ENCODE data around the gene B4GALNT4. TPM values are rescaled to one million over a fixed set of nuclear protein-coding genes. Genes with fewer than 3 reads are reported as not detected.
"Not testable (repeated sequence)": the region's sequence is repeated elsewhere in the genome, so short reads cannot be mapped to it uniquely, and the experiment has no call there.

B4GALNT4 gene
- total and polyA plus RNA-seq, 2 of the 4 experiments (the other 2 are of a cell fraction): 5.2 to 38.6 TPM

DNA sequence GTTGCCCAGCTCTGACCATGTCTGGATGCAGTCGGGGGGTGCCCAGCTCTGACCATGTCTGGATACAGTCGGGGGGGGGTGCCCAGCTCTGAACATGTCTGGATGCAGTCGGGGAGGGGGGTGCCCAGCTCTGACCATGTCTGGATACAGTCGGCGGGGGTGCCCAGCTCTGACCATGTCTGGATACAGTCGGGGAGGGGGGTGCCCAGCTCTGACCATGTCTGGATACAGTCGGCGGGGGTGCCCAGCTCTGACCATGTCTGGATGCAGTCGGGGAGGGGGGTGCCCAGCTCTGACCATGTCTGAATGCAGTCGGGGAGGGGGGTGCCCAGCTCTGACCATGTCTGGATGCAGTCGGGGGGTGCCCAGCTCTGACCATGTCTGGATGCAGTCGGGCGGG is 41.4 kb downstream of the B4GALNT4 start:
- H3K14ac ChIP-seq (replicated peaks; ENCODE audit: low read depth, low read length); H2BK5ac ChIP-seq (ENCODE audit: low read depth, low read length, poor library complexity, severe bottlenecking); H3K9me3 ChIP-seq (ENCODE audit: control insufficient read depth, insufficient read depth, low read length); in situ Hi-C loops (cut with MboI; ENCODE audit: low sequenced_read_pairs); POLR2A ChIA-PET (ENCODE audit: unreplicated experiment); H3K4me3 ChIP-seq (ENCODE audit: insufficient read depth, low read depth, low read length); H2AK5ac ChIP-seq (ENCODE audit: low read depth, low read length); BruUV-seq (replicated peaks); H4K8ac ChIP-seq (ENCODE audit: low read depth in 2 of 2, low read length in 2 of 2); CTCF ChIA-PET; H3K4me2 ChIP-seq (ENCODE audit: low read depth, low read length); H2BK15ac ChIP-seq (ENCODE audit: low read depth, low read length); H3K27me3 ChIP-seq (ENCODE audit: control insufficient read depth, insufficient read depth, low read length); intact Hi-C loops (cut with micrococcal nuclease); H3K56ac ChIP-seq (ENCODE audit: extremely low read depth, insufficient read depth, low read length); H2AFZ ChIP-seq (replicated peaks; ENCODE audit: low read length, poor library complexity); H4K5ac ChIP-seq (ENCODE audit: low read depth, low read length); H2AK9ac ChIP-seq (replicated peaks; ENCODE audit: low read depth, low read length, poor library complexity); H3K18ac ChIP-seq (ENCODE audit: low read depth, low read length); H3K9ac ChIP-seq (ENCODE audit: low read depth, low read length); H4K20me1 ChIP-seq (ENCODE audit: insufficient read depth, low read length); H3K9me1 ChIP-seq (ENCODE audit: insufficient read depth, low read length); H3K79me1 ChIP-seq (ENCODE audit: low read depth in 1 of 2, low read length in 2 of 2); H3K23ac ChIP-seq (ENCODE audit: low read depth, low read length); H2BK20ac ChIP-seq (ENCODE audit: low read depth, low read length); H3K27ac ChIP-seq (ENCODE audit: insufficient read depth, low read length); H3K36me3 ChIP-seq (ENCODE audit: control insufficient read depth, insufficient read depth, low read length); DNase-seq; H2BK120ac ChIP-seq (ENCODE audit: low read depth, low read length); dilution Hi-C loops (cut with HindIII; ENCODE audit: low sequenced_read_pairs, unreplicated experiment); H3K4ac ChIP-seq (ENCODE audit: low read depth, low read length); ATAC-seq (ENCODE audit: low read depth); H4K91ac ChIP-seq (ENCODE audit: insufficient read depth, low read depth, low read length): not testable (repeated sequence)
- H3K4me1 ChIP-seq (ENCODE audit: control insufficient read depth, insufficient read depth, low read length): peaks cover 10% of the 10 kb centered on the region
- WGBS, 2 experiments (ENCODE audit: extremely low coverage in 2 of 2, insufficient read length in 1 of 2): no CpG with 5 or more reads among the region's 13 CpGs

DNA sequence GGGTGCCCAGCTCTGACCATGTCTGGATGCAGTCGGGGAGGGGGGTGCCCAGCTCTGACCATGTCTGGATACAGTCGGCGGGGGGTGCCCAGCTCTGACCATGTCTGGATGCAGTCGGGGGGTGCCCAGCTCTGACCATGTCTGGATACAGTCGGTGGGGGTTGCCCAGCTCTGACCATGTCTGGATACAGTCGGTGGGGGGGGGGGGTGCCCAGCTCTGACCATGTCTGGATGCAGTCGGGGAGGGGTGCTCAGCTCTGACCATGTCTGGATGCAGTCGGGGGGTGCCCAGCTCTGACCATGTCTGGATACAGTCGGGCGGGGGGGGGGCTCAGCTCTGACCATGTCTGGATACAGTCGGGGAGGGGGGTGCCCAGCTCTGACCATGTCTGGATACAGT is 42.2 kb downstream of the B4GALNT4 start:
- H2BK120ac ChIP-seq (ENCODE audit: low read depth, low read length); H3K36me3 ChIP-seq (ENCODE audit: control insufficient read depth, insufficient read depth, low read length); H4K5ac ChIP-seq (ENCODE audit: low read depth, low read length); BruUV-seq (replicated peaks); H3K9me3 ChIP-seq (ENCODE audit: control insufficient read depth, insufficient read depth, low read length); H3K14ac ChIP-seq (replicated peaks; ENCODE audit: low read depth, low read length); H4K91ac ChIP-seq (ENCODE audit: insufficient read depth, low read depth, low read length); intact Hi-C loops (cut with micrococcal nuclease); H3K23ac ChIP-seq (ENCODE audit: low read depth, low read length); H3K4ac ChIP-seq (ENCODE audit: low read depth, low read length); H3K9me1 ChIP-seq (ENCODE audit: insufficient read depth, low read length); H3K4me2 ChIP-seq (ENCODE audit: low read depth, low read length); H2BK20ac ChIP-seq (ENCODE audit: low read depth, low read length); H3K9ac ChIP-seq (ENCODE audit: low read depth, low read length); H4K20me1 ChIP-seq (ENCODE audit: insufficient read depth, low read length); ATAC-seq (ENCODE audit: low read depth); H3K18ac ChIP-seq (ENCODE audit: low read depth, low read length); H2AK9ac ChIP-seq (replicated peaks; ENCODE audit: low read depth, low read length, poor library complexity); H3K56ac ChIP-seq (ENCODE audit: extremely low read depth, insufficient read depth, low read length); in situ Hi-C loops (cut with MboI; ENCODE audit: low sequenced_read_pairs); H2AK5ac ChIP-seq (ENCODE audit: low read depth, low read length); H3K27me3 ChIP-seq (ENCODE audit: control insufficient read depth, insufficient read depth, low read length); H2BK15ac ChIP-seq (ENCODE audit: low read depth, low read length); H4K8ac ChIP-seq (ENCODE audit: low read depth in 2 of 2, low read length in 2 of 2); H2AFZ ChIP-seq (replicated peaks; ENCODE audit: low read length, poor library complexity); H3K79me1 ChIP-seq (ENCODE audit: low read depth in 1 of 2, low read length in 2 of 2); dilution Hi-C loops (cut with HindIII; ENCODE audit: low sequenced_read_pairs, unreplicated experiment); DNase-seq; H2BK5ac ChIP-seq (ENCODE audit: low read depth, low read length, poor library complexity, severe bottlenecking); POLR2A ChIA-PET (ENCODE audit: unreplicated experiment); H3K4me3 ChIP-seq (ENCODE audit: insufficient read depth, low read depth, low read length); H3K27ac ChIP-seq (ENCODE audit: insufficient read depth, low read length): not testable (repeated sequence)
- no CpG with 5 or more reads among the region's 11 CpGs for WGBS, 2 experiments (ENCODE audit: extremely low coverage in 2 of 2, insufficient read length in 1 of 2)
- CTCF ChIA-PET: interaction anchor here (0.7 kb wide), 1 partner anchor 143 kb away, joined by 3 read pairs; no protein-coding TSS in a partner anchor
- peaks cover 13% of the 10 kb centered on the region for H3K4me1 ChIP-seq (ENCODE audit: control insufficient read depth, insufficient read depth, low read length)
